Ovary (tissue), 3 donors: ENCODE data around the gene ADGRV1.

ENCODE experiments used
- POLR2A ChIP-seq: fragments of 450-650 bp; IDR thresholded peaks from one replicate; pipeline ENCODE4 v1.6.1; 2017; ENCODE audit warnings: antibody characterized with exemption, mild to moderate bottlenecking, moderate library complexity
- TF ChIP-seq, protein P1 (sequence below), 3 donors: fragments of 450-650 bp in 2 of 3; fragments of 200-600 bp in 1 of 3; IDR thresholded peaks; one replicate each; pipeline versions ENCODE4 v1.5.1 to v1.8.0; 2016 to 2022; ENCODE audit warnings: antibody characterized with exemption in 3 of 3, mild to moderate bottlenecking in 1 of 3
- donor health status: DM: no; HTN: no; CAD: no.

DNA sequence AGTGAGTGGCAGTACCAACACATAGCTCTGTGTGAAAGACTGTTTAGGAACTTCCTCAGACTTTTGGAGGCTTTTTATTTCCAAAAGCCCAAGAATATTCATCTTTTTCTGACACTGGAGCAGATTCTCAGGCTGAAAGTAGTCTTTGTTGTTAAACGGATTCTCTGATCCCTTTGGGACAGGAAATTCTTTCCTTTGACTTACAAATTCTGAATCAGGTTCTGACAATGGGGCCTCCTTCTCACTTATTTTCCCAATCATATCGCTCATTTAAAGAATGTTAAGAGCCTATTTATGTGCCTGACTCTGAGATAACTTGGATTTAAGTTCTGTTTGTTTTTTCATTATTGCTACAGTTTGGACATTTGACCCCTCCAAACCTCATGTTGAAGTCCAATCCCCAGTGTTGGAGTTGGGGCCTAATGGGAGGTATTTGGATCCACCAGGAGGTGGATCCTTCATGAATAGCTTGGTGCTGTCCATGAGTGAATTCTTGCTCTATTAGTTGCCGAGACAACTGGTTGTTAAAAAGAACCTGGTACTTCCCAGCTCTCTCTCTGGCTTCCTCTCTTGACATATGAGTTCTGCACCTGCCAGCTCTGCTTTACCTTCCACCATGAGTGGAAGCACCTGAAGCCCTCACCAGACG lies 4.1 kb upstream of the ADGRV1 start:
- TF ChIP-seq, protein P1, sequence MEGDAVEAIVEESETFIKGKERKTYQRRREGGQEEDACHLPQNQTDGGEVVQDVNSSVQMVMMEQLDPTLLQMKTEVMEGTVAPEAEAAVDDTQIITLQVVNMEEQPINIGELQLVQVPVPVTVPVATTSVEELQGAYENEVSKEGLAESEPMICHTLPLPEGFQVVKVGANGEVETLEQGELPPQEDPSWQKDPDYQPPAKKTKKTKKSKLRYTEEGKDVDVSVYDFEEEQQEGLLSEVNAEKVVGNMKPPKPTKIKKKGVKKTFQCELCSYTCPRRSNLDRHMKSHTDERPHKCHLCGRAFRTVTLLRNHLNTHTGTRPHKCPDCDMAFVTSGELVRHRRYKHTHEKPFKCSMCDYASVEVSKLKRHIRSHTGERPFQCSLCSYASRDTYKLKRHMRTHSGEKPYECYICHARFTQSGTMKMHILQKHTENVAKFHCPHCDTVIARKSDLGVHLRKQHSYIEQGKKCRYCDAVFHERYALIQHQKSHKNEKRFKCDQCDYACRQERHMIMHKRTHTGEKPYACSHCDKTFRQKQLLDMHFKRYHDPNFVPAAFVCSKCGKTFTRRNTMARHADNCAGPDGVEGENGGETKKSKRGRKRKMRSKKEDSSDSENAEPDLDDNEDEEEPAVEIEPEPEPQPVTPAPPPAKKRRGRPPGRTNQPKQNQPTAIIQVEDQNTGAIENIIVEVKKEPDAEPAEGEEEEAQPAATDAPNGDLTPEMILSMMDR (IDR thresholded peaks at IDR 0.05), result no peak
- no peak for TF ChIP-seq POLR2A
